HepG2 (cell line): Measurements from ENCODE around the gene SNX18. TPM values are rescaled to one million over a fixed set of nuclear protein-coding genes. Genes with fewer than 3 reads are reported as not detected.

Experiments
- CEBPG ChIP-seq: IDR thresholded peaks from 2 replicates; pipeline ENCODE4 v1.6.1; 2016
- ELF1 ChIP-seq: sonication (generic); formaldehyde crosslinking; IDR thresholded peaks from 2 replicates; pipeline ENCODE4 v1.4.0; 2020; ENCODE audit warnings: missing genetic modification reagents
- GABPB1 ChIP-seq: IDR thresholded peaks from 2 replicates; pipeline ENCODE4 v1.6.1; 2016; ENCODE audit warnings: mild to moderate bottlenecking, missing genetic modification reagents, moderate library complexity, missing compliant biosample characterization
- HES4 ChIP-seq: sonication (generic); formaldehyde crosslinking; IDR thresholded peaks from 2 replicates; pipeline ENCODE4 v1.9.0; 2021; ENCODE audit warnings: mild to moderate bottlenecking, missing genetic modification reagents, borderline replicate concordance
- JUND ChIP-seq: sonication (generic); formaldehyde crosslinking; IDR thresholded peaks from 2 replicates; pipeline ENCODE4 v1.8.0; 2022; ENCODE audit warnings: mild to moderate bottlenecking, missing genetic modification reagents
- MBNL3 ChIP-seq: fragments of 250-450 bp; sonication (Bioruptor Pico); conservative IDR thresholded peaks from 2 replicates; pipeline ENCODE4 v1.8.0; 2022; ENCODE audit warnings: mild to moderate bottlenecking, inconsistent platforms
- NFYB ChIP-seq: sonication (generic); formaldehyde crosslinking; IDR thresholded peaks from 2 replicates; pipeline ENCODE4 v1.4.0; 2020; ENCODE audit warnings: missing genetic modification reagents
- NR3C1 ChIP-seq: sonication (generic); formaldehyde crosslinking; IDR thresholded peaks from 2 replicates; pipeline ENCODE4 v1.4.0; 2020; ENCODE audit warnings: missing genetic modification reagents
- PRMT3 ChIP-seq: sonication (generic); formaldehyde crosslinking; IDR thresholded peaks from 2 replicates; pipeline ENCODE4 v1.8.1; 2022; ENCODE audit warnings: low read depth, mild to moderate bottlenecking, moderate library complexity, missing genetic modification reagents, borderline replicate concordance
- RARG ChIP-seq: sonication (generic); formaldehyde crosslinking; IDR thresholded peaks from 2 replicates; pipeline ENCODE4 v1.4.0; 2020; ENCODE audit warnings: low read depth, mild to moderate bottlenecking, missing genetic modification reagents
- ZFX ChIP-seq: sonication (generic); formaldehyde crosslinking; IDR thresholded peaks from 2 replicates; pipeline ENCODE4 v1.4.0; 2020; ENCODE audit warnings: mild to moderate bottlenecking, low read depth, missing genetic modification reagents, moderate library complexity
- ZNF350 ChIP-seq: sonication (generic); formaldehyde crosslinking; IDR thresholded peaks from 2 replicates; pipeline ENCODE4 v1.4.0; 2020; ENCODE audit warnings: mild to moderate bottlenecking, low read depth, missing genetic modification reagents, borderline replicate concordance
- ZNF468 ChIP-seq: sonication (generic); formaldehyde crosslinking; IDR thresholded peaks from 2 replicates; pipeline ENCODE4 v1.8.0; 2022; ENCODE audit warnings: mild to moderate bottlenecking, moderate library complexity, missing genetic modification reagents
- ZNF550 ChIP-seq: sonication (generic); formaldehyde crosslinking; IDR thresholded peaks from 2 replicates; pipeline ENCODE4 v1.4.0; 2020; ENCODE audit warnings: mild to moderate bottlenecking, missing genetic modification reagents, borderline replicate concordance
- ZNF557 ChIP-seq: sonication (generic); formaldehyde crosslinking; IDR thresholded peaks from 2 replicates; pipeline ENCODE4 v1.4.0; 2020; ENCODE audit warnings: missing genetic modification reagents
- ZNF605 ChIP-seq: sonication (generic); formaldehyde crosslinking; IDR thresholded peaks from 2 replicates; pipeline ENCODE4 v1.8.0; 2022; ENCODE audit warnings: mild to moderate bottlenecking, missing genetic modification reagents
- ZNF777 ChIP-seq: sonication (generic); formaldehyde crosslinking; IDR thresholded peaks from 2 replicates; pipeline ENCODE4 v1.4.0; 2020; ENCODE audit warnings: missing genetic modification reagents
- ZNF788 ChIP-seq: sonication (generic); formaldehyde crosslinking; IDR thresholded peaks from 2 replicates; pipeline ENCODE4 v1.5.0; 2020; ENCODE audit warnings: mild to moderate bottlenecking, missing genetic modification reagents, borderline replicate concordance
- ZNF841 ChIP-seq: sonication (generic); formaldehyde crosslinking; IDR thresholded peaks from 2 replicates; pipeline ENCODE4 v1.8.1; 2023; ENCODE audit warnings: missing genetic modification reagents, borderline replicate concordance
- polyA plus RNA-seq, 8 experiments: library from polyadenylated mRNA; depleted of rRNA in 3 of 8; stranded (reverse) in 7 of 8; unstranded in 1 of 8; fragments of >200 nt; fragmentation: Illumina TruSeq in 4 of 8; extraction: Trizol in 4 of 8; gene quantifications; 2 replicates each; pipeline versions ENCODE4 v1.2.1 to v1.2.3, GENCODE V29; 2011 to 2016; ENCODE audit warnings: low read depth in 4 of 8, missing spikeins in 1 of 8, mixed read lengths in 1 of 8; ENCODE audit not compliant: insufficient read depth in 1 of 8
- total RNA-seq, 5 experiments: library from RNA; depleted of rRNA; stranded (reverse); fragments of >200 nt; fragmentation: Illumina TruSeq; extraction: Trizol; gene quantifications; 2 replicates each; pipeline ENCODE4 v1.2.3, GENCODE V29; 2016; ENCODE audit warnings: low read depth in 1 of 5
- TF ChIP-seq, protein P1 (sequence below): sonication (generic); formaldehyde crosslinking; IDR thresholded peaks from 2 replicates; pipeline ENCODE4 v1.4.0; 2020; ENCODE audit warnings: missing genetic modification reagents
- TF ChIP-seq, protein P2 (sequence below): sonication (generic); formaldehyde crosslinking; IDR thresholded peaks from 2 replicates; pipeline ENCODE4 v1.5.0; 2020; ENCODE audit warnings: mild to moderate bottlenecking, missing genetic modification reagents, moderate library complexity
- TF ChIP-seq, protein P3 (sequence below): sonication (generic); formaldehyde crosslinking; conservative IDR thresholded peaks from 2 replicates; pipeline ENCODE4 v1.8.1; 2023; ENCODE audit warnings: missing genetic modification reagents
- TF ChIP-seq, protein P4 (sequence below): sonication (generic); formaldehyde crosslinking; IDR thresholded peaks from 2 replicates; pipeline ENCODE4 v1.4.0; 2020; ENCODE audit warnings: mild to moderate bottlenecking, missing genetic modification reagents
- TF ChIP-seq, protein P5 (sequence below): sonication (generic); formaldehyde crosslinking; IDR thresholded peaks from 2 replicates; pipeline ENCODE4 v1.9.0; 2021; ENCODE audit warnings: missing genetic modification reagents, borderline replicate concordance

Gene SNX18
- total and polyA plus RNA-seq, 2 of the 13 experiments (the other 11 are each of a cell fraction or from before 2014, with no cell fraction given) = 2.3 to 6.2 TPM

DNA sequence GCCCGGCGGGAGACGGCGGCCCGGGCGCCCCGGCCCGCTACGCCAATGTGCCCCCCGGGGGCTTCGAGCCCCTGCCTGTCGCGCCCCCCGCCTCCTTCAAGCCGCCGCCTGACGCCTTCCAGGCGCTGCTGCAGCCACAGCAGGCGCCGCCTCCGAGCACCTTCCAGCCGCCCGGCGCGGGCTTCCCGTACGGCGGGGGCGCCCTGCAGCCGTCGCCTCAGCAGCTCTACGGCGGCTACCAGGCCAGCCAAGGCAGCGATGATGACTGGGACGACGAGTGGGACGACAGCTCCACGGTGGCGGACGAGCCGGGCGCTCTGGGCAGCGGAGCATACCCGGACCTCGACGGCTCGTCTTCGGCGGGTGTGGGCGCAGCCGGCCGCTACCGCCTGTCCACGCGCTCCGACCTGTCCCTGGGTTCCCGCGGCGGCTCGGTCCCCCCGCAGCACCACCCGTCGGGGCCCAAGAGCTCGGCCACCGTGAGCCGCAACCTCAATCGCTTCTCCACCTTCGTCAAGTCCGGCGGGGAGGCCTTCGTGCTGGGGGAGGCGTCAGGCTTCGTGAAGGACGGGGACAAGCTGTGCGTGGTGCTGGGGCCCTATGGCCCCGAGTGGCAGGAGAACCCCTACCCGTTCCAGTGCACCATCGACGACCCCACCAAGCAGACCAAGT, 723 bp downstream of the SNX18 start (continued):
- TF ChIP-seq ZNF605 (CRISPR knock-in tag) (no peak), GABPB1 (CRISPR knock-in tag) (no peak; the same call in 1 of the 2 replicates), ZNF777 (CRISPR knock-in tag) (peak; percentile 79), NFYB (no peak), CEBPG (CRISPR knock-in tag) (no peak), ZNF350 (no peak), JUND (CRISPR knock-in tag) (no peak), HES4 (CRISPR knock-in tag) (0 out of 2 replicates have a peak, but pooled peaks have one; percentile 20), ZNF841 (no peak), ZNF557 (CRISPR knock-in tag) (no peak), ZFX (CRISPR knock-in tag) (no peak; the same call in 1 of the 2 replicates), MBNL3 (CRISPR knock-in tag) (no peak), PRMT3 (CRISPR knock-in tag) (no peak), RARG (CRISPR knock-in tag) (no peak), ELF1 (CRISPR knock-in tag) (no peak), NR3C1 (CRISPR knock-in tag) (no peak), ZNF788 (CRISPR knock-in tag) (no peak), ZNF468 (CRISPR knock-in tag) (no peak), ZNF550 (CRISPR knock-in tag) (no peak)
- TF ChIP-seq, protein P1, sequence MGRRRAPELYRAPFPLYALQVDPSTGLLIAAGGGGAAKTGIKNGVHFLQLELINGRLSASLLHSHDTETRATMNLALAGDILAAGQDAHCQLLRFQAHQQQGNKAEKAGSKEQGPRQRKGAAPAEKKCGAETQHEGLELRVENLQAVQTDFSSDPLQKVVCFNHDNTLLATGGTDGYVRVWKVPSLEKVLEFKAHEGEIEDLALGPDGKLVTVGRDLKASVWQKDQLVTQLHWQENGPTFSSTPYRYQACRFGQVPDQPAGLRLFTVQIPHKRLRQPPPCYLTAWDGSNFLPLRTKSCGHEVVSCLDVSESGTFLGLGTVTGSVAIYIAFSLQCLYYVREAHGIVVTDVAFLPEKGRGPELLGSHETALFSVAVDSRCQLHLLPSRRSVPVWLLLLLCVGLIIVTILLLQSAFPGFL (CRISPR knock-in tag) = no peak
- TF ChIP-seq, protein P2, sequence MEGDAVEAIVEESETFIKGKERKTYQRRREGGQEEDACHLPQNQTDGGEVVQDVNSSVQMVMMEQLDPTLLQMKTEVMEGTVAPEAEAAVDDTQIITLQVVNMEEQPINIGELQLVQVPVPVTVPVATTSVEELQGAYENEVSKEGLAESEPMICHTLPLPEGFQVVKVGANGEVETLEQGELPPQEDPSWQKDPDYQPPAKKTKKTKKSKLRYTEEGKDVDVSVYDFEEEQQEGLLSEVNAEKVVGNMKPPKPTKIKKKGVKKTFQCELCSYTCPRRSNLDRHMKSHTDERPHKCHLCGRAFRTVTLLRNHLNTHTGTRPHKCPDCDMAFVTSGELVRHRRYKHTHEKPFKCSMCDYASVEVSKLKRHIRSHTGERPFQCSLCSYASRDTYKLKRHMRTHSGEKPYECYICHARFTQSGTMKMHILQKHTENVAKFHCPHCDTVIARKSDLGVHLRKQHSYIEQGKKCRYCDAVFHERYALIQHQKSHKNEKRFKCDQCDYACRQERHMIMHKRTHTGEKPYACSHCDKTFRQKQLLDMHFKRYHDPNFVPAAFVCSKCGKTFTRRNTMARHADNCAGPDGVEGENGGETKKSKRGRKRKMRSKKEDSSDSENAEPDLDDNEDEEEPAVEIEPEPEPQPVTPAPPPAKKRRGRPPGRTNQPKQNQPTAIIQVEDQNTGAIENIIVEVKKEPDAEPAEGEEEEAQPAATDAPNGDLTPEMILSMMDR = peak; percentile 48
- TF ChIP-seq, protein P3, sequence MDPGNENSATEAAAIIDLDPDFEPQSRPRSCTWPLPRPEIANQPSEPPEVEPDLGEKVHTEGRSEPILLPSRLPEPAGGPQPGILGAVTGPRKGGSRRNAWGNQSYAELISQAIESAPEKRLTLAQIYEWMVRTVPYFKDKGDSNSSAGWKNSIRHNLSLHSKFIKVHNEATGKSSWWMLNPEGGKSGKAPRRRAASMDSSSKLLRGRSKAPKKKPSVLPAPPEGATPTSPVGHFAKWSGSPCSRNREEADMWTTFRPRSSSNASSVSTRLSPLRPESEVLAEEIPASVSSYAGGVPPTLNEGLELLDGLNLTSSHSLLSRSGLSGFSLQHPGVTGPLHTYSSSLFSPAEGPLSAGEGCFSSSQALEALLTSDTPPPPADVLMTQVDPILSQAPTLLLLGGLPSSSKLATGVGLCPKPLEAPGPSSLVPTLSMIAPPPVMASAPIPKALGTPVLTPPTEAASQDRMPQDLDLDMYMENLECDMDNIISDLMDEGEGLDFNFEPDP (CRISPR knock-in tag) = no peak
- TF ChIP-seq, protein P4, sequence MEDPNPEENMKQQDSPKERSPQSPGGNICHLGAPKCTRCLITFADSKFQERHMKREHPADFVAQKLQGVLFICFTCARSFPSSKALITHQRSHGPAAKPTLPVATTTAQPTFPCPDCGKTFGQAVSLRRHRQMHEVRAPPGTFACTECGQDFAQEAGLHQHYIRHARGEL = 0 out of 2 replicates have a peak, but pooled peaks have one; percentile 37
- TF ChIP-seq, protein P5, sequence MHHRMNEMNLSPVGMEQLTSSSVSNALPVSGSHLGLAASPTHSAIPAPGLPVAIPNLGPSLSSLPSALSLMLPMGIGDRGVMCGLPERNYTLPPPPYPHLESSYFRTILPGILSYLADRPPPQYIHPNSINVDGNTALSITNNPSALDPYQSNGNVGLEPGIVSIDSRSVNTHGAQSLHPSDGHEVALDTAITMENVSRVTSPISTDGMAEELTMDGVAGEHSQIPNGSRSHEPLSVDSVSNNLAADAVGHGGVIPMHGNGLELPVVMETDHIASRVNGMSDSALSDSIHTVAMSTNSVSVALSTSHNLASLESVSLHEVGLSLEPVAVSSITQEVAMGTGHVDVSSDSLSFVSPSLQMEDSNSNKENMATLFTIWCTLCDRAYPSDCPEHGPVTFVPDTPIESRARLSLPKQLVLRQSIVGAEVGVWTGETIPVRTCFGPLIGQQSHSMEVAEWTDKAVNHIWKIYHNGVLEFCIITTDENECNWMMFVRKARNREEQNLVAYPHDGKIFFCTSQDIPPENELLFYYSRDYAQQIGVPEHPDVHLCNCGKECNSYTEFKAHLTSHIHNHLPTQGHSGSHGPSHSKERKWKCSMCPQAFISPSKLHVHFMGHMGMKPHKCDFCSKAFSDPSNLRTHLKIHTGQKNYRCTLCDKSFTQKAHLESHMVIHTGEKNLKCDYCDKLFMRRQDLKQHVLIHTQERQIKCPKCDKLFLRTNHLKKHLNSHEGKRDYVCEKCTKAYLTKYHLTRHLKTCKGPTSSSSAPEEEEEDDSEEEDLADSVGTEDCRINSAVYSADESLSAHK (CRISPR knock-in tag) = no peak
